Urinary bladder (tissue), 4 donors: ENCODE measurements around the gene EDAR. TPM values are rescaled to one million over a fixed set of nuclear protein-coding genes. Genes with fewer than 3 reads are reported as not detected.
A peak's percentile ranks its signal among the peaks of the same experiment; 100 is the strongest.

Experiments
- DNase-seq: peaks from one replicate; pipeline ENCODE4 v3.0.0-alpha.2; 2015; ENCODE audit errors: extremely low spot score
- H3K27ac ChIP-seq: one replicate; pipeline ENCODE4 v1.5.1; 2013; ENCODE audit warnings: low read depth, mild to moderate bottlenecking, moderate library complexity
- H3K36me3 ChIP-seq: one replicate; pipeline ENCODE4 v1.6.1; 2013; ENCODE audit warnings: mild to moderate bottlenecking, moderate library complexity; ENCODE audit not compliant: insufficient read depth
- H3K4me1 ChIP-seq: one replicate; pipeline ENCODE4 v1.6.1; 2013; ENCODE audit warnings: mild to moderate bottlenecking, moderate library complexity; ENCODE audit not compliant: insufficient read depth
- H3K4me3 ChIP-seq: one replicate; pipeline ENCODE4 v1.5.1; 2013; ENCODE audit warnings: low read depth, low read length
- WGBS: extraction: QIAGEN DNeasy Blood & Tissue Kit; methylation state at CpG from one replicate; pipeline ENCODE4 v1.1.7; 2013; 5-methylcytosine and 5-hydroxymethylcytosine counted together
- polyA plus RNA-seq: library from polyadenylated mRNA; stranded (reverse); fragments of 200-250 nt; gene quantifications from one replicate; pipeline ENCODE4 v1.2.3, GENCODE V29; 2013
- total RNA-seq: library from RNA; depleted of rRNA; stranded (reverse); fragments of >200 nt; gene quantifications from one replicate; pipeline ENCODE4 v1.2.3, GENCODE V29; 2014
- donor health status: healthy with polysubstance abuse.
- donor health status: healthy.

Gene EDAR
- total and polyA plus RNA-seq, 2 donors: 1.7 to 3.9 TPM

DNA sequence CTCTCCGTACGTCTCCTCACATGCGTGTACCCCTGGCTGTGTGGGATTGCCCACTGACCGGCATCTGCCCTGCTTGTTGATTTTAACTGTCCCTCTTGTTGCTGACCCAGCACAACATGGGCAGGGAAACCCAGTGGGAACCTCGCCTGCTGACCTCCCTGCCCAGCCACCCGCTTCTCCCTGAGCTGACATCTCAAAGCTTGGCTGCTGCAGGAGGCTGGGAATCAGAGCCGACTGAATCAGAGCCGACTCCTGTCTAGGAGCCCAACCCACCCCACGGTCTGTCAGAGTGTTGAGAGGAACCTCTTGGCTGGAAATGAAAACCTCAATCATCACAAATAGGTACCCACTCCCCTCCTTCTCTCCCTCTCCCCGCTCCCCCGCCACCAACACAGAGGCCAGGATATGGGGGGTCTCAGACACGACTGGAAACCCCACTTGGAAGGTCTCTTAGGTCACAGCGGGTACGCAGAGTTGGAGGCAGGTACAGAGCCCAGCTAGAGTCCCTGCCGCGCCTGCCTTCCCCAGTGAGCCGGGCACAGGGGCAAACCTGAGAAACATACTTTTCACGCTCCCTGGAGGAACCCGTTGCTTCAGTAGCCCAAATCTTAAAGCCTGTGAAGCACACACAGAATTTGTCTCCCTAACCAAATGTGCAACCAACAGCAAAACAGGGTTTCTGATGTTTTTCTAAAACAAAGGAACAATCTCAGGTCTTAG lies 784 bp downstream of the EDAR start:
- Histone ChIP-seq H3K4me1 (peaks cover 2% of the 10 kb centered on the region), H3K4me3 (peak overlapping the region; percentile 49), H3K27ac (no peak overlapping the region), H3K36me3 (no peaks in the 10 kb centered on the region)
- 59% methylated on average over 19 of the region's 19 CpGs for WGBS
- DNase-seq: no peak

DNA sequence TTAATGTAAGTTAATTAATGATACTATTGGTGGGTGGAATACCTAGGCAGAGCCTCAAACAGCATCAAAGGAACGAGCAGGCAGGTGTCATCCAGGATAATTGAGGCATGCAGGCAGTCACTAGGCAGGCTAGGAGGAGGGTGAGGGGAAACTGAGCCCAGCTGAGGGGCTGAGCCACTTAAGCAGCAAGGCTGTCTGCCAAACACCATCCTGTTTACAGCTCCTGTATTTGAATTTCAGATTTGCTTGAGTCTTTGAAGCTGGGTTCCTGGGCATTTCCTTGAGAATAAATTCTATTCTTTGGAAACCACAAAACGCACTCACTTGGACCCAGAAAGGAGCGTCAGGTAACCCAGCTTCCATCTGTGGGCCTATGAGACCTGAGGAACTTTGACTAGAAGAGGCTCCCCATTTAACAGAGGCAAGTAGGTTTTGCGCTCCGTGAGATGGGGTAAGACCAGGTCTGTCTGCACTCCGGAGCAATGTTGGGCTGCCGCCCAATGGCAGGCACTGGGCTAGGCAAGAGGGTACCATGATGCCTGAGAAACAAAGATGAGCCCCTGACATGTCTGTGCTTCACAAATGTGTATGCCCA lies 2.0 kb downstream of the EDAR start:
- 74% methylated on average over 7 of the region's 7 CpGs for WGBS
- Histone ChIP-seq H3K27ac (no peak overlapping the region), H3K4me3 (no peak overlapping the region)

DNA sequence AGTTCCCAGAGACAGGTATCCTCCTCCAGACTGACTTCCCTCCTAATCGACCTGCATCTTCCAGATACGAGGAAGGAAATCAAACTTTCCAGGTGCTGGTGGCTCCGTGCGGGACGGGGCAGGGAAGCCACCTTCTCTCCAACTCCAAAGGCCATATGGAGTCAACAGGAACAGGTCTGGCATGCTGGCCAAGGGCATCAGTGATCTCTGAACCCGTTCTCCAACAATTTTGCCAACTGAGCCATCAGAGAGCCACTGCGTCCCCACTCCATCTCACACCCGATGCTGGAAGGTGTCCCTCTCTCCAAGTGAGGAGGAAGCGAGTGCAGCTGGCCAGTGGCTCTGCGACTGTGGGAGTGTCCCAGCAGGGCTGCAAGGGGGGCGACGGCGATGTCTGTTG lies 5.4 kb downstream of the EDAR start:
- Histone ChIP-seq H3K27ac (no peak overlapping the region), H3K4me1 (peaks cover 2% of the 10 kb centered on the region)

More for the DNA sequence above, 2.0 kb downstream of the EDAR start:
- no peaks in the 10 kb centered on the region for H3K4me1 ChIP-seq
- H3K36me3 ChIP-seq: no peaks in the 10 kb centered on the region
- no peak for DNase-seq

DNA sequence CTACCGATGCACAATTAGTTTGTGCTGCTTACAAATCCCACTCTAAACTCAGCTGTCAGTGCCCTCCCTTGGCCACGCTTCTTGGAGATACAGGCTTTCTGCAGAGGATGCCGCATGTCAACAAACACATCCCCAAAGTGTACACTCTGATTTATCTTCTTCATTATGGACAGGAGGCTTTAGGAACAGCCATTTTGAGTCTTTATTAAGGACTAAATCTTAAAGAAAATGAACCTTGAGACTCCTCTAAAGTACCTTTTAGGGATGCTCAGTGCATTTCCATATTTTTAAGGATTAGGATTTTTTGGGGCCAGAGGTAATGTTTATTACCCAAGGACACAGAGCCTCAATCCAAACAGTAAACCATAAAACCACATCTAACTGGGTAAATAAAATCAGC lies 6.0 kb downstream of the EDAR start:
- H3K4me1 ChIP-seq: peaks cover 2% of the 10 kb centered on the region
- H3K27ac ChIP-seq: no peak overlapping the region
- no peak for DNase-seq
- no peaks in the 10 kb centered on the region for H3K36me3 ChIP-seq
- no peak overlapping the region for H3K4me3 ChIP-seq
- WGBS: 34% methylated on average over 3 of the region's 3 CpGs

More for the DNA sequence above, 5.4 kb downstream of the EDAR start:
- no peaks in the 10 kb centered on the region for H3K36me3 ChIP-seq
- WGBS: 83% methylated on average over 13 of the region's 13 CpGs
- DNase-seq: no peak
- no peak overlapping the region for H3K4me3 ChIP-seq

DNA sequence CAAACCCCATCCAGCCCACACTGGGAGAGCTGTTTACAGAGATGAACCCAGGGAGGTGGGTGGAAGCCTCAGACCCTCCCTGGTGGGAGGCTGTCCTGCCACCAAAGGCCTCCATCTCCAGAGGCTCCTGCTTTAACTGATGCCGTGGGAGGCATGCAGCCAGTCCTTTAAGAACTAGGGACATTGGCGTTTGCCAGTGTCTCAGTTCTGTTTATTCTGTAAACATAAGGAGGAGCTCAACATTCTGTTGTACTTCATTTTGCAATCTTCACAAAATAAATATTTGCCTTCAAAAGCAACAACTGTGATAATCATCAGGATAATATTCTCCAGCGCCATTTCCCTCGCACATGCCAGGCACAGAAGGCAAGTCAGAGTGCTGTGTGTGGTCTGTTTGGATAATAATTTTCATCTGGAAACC lies 6.8 kb downstream of the EDAR start:
- no peak overlapping the region for H3K27ac ChIP-seq
- peaks cover 2% of the 10 kb centered on the region for H3K4me1 ChIP-seq
- DNase-seq: no peak
- H3K4me3 ChIP-seq: no peak overlapping the region
- no peaks in the 10 kb centered on the region for H3K36me3 ChIP-seq
- WGBS: 41% methylated on average over 4 of the region's 4 CpGs

DNA sequence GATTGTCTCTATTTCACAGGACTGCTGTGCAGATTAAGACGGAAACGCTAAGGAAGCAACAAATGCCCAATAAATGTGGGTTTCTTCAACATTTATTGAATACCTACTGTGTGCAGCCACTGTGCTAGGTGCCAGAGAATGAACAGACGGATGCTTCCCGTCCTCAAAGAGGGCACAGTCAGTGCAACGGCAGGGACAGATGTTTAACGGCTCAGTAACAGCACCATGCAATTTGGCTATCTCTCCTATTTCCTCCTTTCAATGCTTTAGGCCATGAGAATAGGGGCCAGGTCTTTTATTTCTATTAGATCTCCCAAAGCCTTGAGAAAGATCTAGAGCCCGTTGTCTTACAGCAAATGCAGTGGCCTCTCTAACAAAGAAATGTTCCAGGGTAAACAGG lies 7.2 kb downstream of the EDAR start:
- Histone ChIP-seq H3K4me1 (peaks cover 2% of the 10 kb centered on the region), H3K36me3 (no peaks in the 10 kb centered on the region), H3K4me3 (no peak overlapping the region), H3K27ac (no peak overlapping the region)
- DNase-seq: no peak
- WGBS: 65% methylated on average over 7 of the region's 7 CpGs

DNA sequence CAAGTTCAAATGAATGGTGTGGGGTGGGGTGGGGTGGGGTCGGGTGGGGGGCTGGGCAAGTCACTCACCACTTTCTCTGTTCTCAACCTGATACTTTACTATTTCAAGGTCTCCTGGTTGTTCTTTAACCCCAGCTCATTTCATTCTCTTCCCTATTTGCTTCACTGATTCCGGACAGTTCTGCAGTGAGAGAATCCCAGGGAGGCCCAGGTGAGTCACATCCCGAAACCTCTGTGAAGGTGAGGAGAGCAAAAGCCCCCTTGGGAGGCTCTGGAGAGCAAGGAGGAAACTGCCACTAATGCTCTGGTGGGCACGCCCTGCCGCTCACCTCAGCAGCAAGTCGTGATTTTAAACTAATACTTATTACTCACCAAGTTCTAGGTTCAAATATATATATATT lies 8.9 kb downstream of the EDAR start:
- H3K4me3 ChIP-seq: no peak overlapping the region
- H3K36me3 ChIP-seq: no peaks in the 10 kb centered on the region
- peaks cover 2% of the 10 kb centered on the region for H3K4me1 ChIP-seq
- no peak for DNase-seq
- H3K27ac ChIP-seq: no peak overlapping the region
- WGBS: 86% methylated on average over 6 of the region's 6 CpGs

DNA sequence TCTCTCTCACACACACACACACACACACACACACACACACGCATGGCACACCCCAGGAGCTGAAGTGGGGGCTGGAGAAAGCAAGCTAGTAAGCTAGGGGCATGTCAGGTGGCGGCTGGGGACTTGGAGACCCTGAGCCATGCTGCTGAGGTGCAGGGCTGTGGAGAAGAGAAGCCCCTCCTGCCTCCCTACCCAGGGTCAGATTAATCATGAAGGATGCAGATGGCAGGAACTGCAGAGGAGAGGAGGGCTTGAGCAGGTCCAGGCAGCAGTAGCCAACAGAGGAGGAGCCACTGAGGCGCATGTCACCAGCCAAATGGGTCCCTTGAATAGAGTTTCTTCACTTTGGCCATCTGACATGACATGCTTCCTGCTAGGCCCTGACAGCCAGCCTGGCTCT lies 9.6 kb downstream of the EDAR start:
- no peak overlapping the region for H3K4me3 ChIP-seq
- H3K36me3 ChIP-seq: no peaks in the 10 kb centered on the region
- 87% methylated on average over 3 of the region's 3 CpGs for WGBS
- DNase-seq: no peak
- H3K4me1 ChIP-seq: peaks cover 2% of the 10 kb centered on the region
- H3K27ac ChIP-seq: no peak overlapping the region

DNA sequence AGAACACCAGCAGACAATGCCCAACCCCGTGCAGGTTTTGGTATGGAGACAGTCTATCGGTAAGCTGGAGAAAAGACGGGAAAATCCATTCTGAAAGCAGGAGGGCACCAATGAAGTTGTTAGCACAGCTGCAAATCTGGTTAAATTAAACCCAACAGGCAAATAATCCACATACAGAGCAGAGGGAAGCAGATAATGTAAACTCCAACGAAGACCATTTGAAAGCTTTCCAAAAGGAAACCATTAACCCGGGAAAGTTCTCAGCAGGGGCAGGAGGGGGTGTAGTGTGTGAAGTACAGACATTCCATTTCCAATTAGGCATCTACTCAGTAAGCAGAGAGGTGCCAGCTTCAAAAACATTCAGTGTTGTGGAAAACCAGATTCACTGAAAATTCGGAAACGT lies 10.3 kb downstream of the EDAR start:
- 33% methylated on average over 7 of the region's 7 CpGs for WGBS
- Histone ChIP-seq H3K4me3 (no peak overlapping the region), H3K27ac (no peak overlapping the region), H3K36me3 (no peaks in the 10 kb centered on the region), H3K4me1 (peaks cover 2% of the 10 kb centered on the region)
- DNase-seq: no peak

DNA sequence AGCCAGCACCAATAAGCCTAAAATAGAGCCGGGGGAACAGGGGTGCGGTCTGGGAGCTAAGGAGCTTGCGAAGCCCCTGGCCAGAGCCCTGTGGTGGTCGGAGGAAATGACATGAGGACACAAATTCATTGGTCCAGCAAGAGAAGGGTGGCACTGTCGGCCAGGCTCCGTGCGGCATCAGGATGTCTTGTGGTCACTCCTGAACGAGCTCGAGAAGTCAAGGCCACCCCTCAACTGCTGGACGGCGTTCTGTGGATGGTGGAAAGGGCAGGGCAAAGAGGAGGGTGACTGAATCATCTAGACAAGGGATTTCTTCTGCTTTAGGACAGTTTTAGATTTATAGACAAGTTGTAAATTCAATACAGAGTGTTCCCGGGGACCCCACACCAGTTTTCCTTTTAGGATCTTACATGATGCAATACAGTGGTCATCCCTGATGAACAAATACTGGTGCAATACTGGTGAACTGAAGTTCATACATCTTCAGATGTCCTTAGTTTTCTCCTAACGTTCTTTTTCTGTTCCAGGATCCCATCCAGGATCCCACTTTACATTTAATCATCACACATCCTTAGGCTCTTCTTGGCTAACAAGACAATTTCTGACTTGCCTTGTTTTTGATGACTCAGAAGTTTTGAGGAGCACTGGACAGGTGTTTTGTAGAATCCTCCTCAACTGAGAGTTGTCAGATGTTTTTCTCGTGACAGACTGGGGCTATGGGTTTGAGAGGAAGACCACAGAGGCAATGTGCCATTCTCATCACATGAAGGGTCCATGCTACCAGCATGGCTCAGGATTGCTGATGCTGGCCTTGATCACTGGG lies 13.2 kb downstream of the EDAR start:
- Histone ChIP-seq H3K4me3 (no peak overlapping the region), H3K36me3 (no peaks in the 10 kb centered on the region), H3K4me1 (peaks cover 2% of the 10 kb centered on the region), H3K27ac (no peak overlapping the region)
- no peak for DNase-seq
- 89% methylated on average over 14 of the region's 14 CpGs for WGBS

DNA sequence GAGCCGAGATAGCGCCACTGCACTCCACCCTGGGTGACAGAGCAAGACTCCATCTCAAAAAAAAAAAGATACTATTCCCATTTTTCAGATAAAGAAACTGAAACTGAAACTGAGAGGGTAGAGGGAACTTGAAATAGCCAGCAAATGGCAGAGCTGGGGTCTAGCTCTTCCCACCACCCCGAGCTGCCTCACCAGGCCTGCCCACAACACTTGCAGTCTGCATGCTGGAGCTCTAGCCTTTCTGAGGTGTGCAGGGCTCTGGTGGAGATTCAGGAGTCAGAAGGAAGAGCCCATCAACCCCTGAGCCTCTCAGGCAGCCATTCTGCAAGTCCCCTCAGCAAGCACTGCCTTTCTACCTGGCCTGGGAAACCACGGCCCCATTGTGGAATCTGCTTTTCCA lies 14.3 kb downstream of the EDAR start:
- H3K27ac ChIP-seq: no peak overlapping the region
- no peaks in the 10 kb centered on the region for H3K4me1 ChIP-seq
- no peak overlapping the region for H3K4me3 ChIP-seq
- WGBS: 90% methylated on average over 4 of the region's 4 CpGs
- no peak for DNase-seq
- H3K36me3 ChIP-seq: no peaks in the 10 kb centered on the region

DNA sequence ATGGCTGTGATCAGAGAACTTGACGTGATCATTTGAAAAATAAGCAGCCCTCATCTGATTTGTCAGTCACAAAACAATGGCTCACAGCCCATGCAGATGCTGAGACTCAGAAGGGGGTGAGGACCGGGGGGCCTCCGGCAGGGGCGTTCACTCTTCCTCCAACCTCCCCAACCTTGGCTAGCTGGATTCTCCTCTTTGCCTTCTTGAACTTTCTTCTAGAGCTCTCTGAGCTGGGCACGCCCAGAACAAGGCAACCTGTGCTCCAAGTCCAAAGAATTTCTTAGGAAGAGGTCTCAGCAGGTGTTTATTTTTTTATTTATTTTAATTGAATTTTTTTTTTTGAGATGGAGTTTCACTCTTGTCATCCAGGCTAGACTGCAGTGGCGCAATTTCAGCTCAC lies 16.4 kb downstream of the EDAR start:
- no peaks in the 10 kb centered on the region for H3K4me1 ChIP-seq
- no peak overlapping the region for H3K27ac ChIP-seq
- no peaks in the 10 kb centered on the region for H3K36me3 ChIP-seq
- DNase-seq: no peak
- no peak overlapping the region for H3K4me3 ChIP-seq
- WGBS: 93% methylated on average over 6 of the region's 6 CpGs

DNA sequence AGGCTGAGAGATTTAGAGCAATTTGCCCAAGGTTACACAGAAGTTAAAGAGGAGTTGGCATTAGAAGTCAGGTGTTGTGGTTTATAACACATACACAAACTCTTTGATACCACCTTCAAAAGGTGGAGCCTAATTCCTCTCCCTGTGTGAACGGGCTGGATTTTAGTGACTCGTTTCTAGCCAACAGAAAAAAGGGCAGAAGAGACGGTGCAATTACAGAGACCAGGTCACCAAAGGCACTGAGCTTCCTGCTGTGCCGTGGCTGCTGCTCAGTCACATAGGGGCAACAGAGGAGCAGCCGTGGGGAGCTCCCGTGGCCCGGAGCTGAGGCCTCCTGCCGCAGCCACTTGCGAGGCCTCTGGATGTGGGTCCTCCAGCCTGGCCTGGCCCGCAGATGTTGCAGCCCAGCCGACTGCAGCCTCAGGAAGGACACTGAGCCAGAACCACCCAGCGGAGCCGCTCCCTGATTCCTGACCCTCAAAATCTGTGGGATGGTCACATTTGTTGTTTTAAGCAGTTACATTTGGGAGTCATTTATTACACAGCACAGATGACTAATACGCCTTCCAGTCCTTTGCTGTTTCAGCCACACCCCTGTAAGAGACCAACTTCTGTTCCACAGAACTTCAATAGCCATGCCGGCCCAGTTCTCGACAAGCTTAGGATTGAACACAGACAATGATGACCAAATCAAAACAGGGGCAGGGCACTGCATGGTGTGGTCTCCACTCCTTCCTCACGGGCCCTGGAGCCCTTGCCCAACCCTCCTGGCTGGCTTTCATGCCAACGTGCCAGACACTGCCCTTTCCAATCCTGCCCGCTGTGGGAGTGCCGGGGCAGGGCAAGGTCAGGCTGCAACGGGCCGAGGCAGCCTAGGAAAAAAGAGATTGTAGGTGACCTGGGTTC lies 17.1 kb downstream of the EDAR start:
- no peak for DNase-seq
- H3K36me3 ChIP-seq: no peaks in the 10 kb centered on the region
- H3K27ac ChIP-seq: no peak overlapping the region
- H3K4me1 ChIP-seq: no peaks in the 10 kb centered on the region
- WGBS: 77% methylated on average over 22 of the region's 22 CpGs
- H3K4me3 ChIP-seq: no peak overlapping the region
